HepG2 (cell line): ENCODE measurements around the gene BCL11B. TPM values are rescaled to one million over a fixed set of nuclear protein-coding genes. Genes with fewer than 3 reads are reported as not detected.

Source experiments
- ATAC-seq: fragments of 200-7000 bp; cut with Tn5 transposase; 3 replicates; pipeline ENCODE4 v1.9.1; 2020; ENCODE audit warnings: mild to moderate bottlenecking, moderate library complexity
- BruUV-seq: library from RNA; stranded (reverse); fragments of 400-500 nt; replicated peaks from 2 replicates; lab custom pipeline; 2021; lab: Mats Ljungman, UMichigan
- CTCF ChIA-PET: fragments of 300-600 bp; formaldehyde crosslinking; extraction: SDS; loops from one replicate; lab custom pipeline; 2021; ENCODE audit warnings: low total read pairs, inconsistent platforms, low intra/inter-chr PET ratio; lab: Yijun Ruan, JAX
- POLR2A ChIA-PET: fragments of 350-600 bp; sonication (Branson Sonifier 250); formaldehyde crosslinking; loops from one replicate; lab custom pipeline; 2020; ENCODE audit warnings: antibody characterized with exemption, inconsistent platforms; lab: Yijun Ruan, JAX
- DNase-seq: peaks from one replicate; pipeline ENCODE4 v3.0.0-alpha.2; 2015; ENCODE audit warnings: low spot score
- FAIRE-seq: peaks from 3 replicates; lab custom pipeline; 2011; peaks lifted over from hg19 to GRCh38; lab: Jason Lieb, UNC
- H2AFZ ChIP-seq: one replicate; pipeline ENCODE4 v1.6.1; 2011; ENCODE audit warnings: low read length, inconsistent platforms
- H3K27ac ChIP-seq: fragments of 300-600 bp; 3 replicates; pipeline ENCODE4 v1.8.0; 2011; ENCODE audit warnings: mixed run types, mild to moderate bottlenecking, mixed read lengths, low read length, inconsistent platforms; ENCODE audit not compliant: insufficient read depth; ENCODE audit errors: extremely low read length
- H3K27me3 ChIP-seq, 2 experiments: fragments of 200-600 bp in 1 of 2; 2 replicates in 1 of 2; 3 replicates in 1 of 2; pipeline versions ENCODE4 v1.6.0 to v1.8.0; 2011; ENCODE audit warnings: low read length in 2 of 2, mild to moderate bottlenecking in 2 of 2, moderate library complexity in 2 of 2, inconsistent platforms in 1 of 2; ENCODE audit not compliant: insufficient read depth in 2 of 2, control insufficient read depth in 1 of 2
- H3K36me3 ChIP-seq, 2 experiments: fragments of 200-600 bp in 1 of 2; replicated peaks in 1 of 2; 2 replicates in 1 of 2; 3 replicates in 1 of 2; pipeline versions ENCODE4 v1.5.1 to v1.8.0; 2011; ENCODE audit warnings: low read length in 2 of 2, inconsistent platforms in 1 of 2; ENCODE audit not compliant: insufficient read depth in 2 of 2, control insufficient read depth in 1 of 2
- H3K4me1 ChIP-seq: 2 replicates; pipeline ENCODE4 v1.5.1; 2012; ENCODE audit warnings: low read length, inconsistent platforms; ENCODE audit not compliant: insufficient read depth
- H3K4me2 ChIP-seq: 2 replicates; pipeline ENCODE4 v1.6.0; 2011; ENCODE audit warnings: low read depth, low read length, inconsistent platforms
- H3K4me3 ChIP-seq, 3 experiments: fragments of 200-600 bp in 1 of 3; sonication (generic), shearing (Covaris generic) in 1 of 3; replicated peaks in 1 of 3; 2 replicates each; pipeline ENCODE4 v1.5.1; 2011 to 2016; ENCODE audit warnings: low read length in 3 of 3, inconsistent platforms in 2 of 3, low read depth in 2 of 3, mild to moderate bottlenecking in 2 of 3, control low read depth in 1 of 3, mixed read lengths in 1 of 3; ENCODE audit not compliant: insufficient read depth in 1 of 3
- H3K79me2 ChIP-seq: one replicate; pipeline ENCODE4 v1.6.1; 2011; ENCODE audit warnings: low read length, inconsistent platforms; ENCODE audit not compliant: insufficient read depth
- H3K9ac ChIP-seq: 2 replicates; pipeline ENCODE4 v1.6.0; 2011; ENCODE audit warnings: mild to moderate bottlenecking, low read depth, low read length, inconsistent platforms; ENCODE audit not compliant: insufficient read depth
- H3K9me3 ChIP-seq: 2 replicates; pipeline ENCODE4 v1.5.1; 2012; ENCODE audit warnings: mild to moderate bottlenecking, low read length
- H4K20me1 ChIP-seq: 2 replicates; pipeline ENCODE4 v1.6.0; 2011; ENCODE audit warnings: inconsistent platforms, mild to moderate bottlenecking, low read length, moderate library complexity; ENCODE audit not compliant: insufficient read depth
- CHCHD3 ChIP-seq: sonication (generic); formaldehyde crosslinking; IDR thresholded peaks from 2 replicates; pipeline ENCODE4 v1.8.0; 2022; ENCODE audit warnings: mild to moderate bottlenecking, missing genetic modification reagents, moderate library complexity
- DMTF1 ChIP-seq: sonication (generic); formaldehyde crosslinking; IDR thresholded peaks from 2 replicates; pipeline ENCODE4 v1.4.0; 2020; ENCODE audit warnings: mild to moderate bottlenecking, missing genetic modification reagents
- FOXP4 ChIP-seq: sonication (generic); formaldehyde crosslinking; IDR thresholded peaks from 2 replicates; pipeline ENCODE4 v1.4.0; 2020; ENCODE audit warnings: missing genetic modification reagents
- GFI1 ChIP-seq: sonication (generic); formaldehyde crosslinking; IDR thresholded peaks from 2 replicates; pipeline ENCODE4 v1.5.0; 2020; ENCODE audit warnings: missing genetic modification reagents, mild to moderate bottlenecking, borderline replicate concordance
- HDAC6 ChIP-seq: fragments of 200-600 bp; sonication (generic); IDR thresholded peaks from 2 replicates; pipeline ENCODE4 v1.7.0; 2017; ENCODE audit warnings: mild to moderate bottlenecking, antibody characterized with exemption, low read length, low read depth
- MXD4 ChIP-seq: IDR thresholded peaks from 2 replicates; pipeline ENCODE4 v1.6.1; 2016; ENCODE audit warnings: mild to moderate bottlenecking, missing biosample characterization, missing genetic modification reagents
- NFYC ChIP-seq: IDR thresholded peaks from 2 replicates; pipeline ENCODE4 v1.6.1; 2016; ENCODE audit warnings: missing genetic modification reagents, missing compliant biosample characterization
- REL ChIP-seq: sonication (generic); formaldehyde crosslinking; conservative IDR thresholded peaks from 2 replicates; pipeline ENCODE4 v1.8.0; 2022; ENCODE audit warnings: mild to moderate bottlenecking, missing genetic modification reagents, moderate library complexity
- SOX13 ChIP-seq, 3 experiments: fragments of 450-650 bp in 1 of 3; sonication (generic) in 1 of 3; formaldehyde crosslinking in 1 of 3; IDR thresholded peaks in 2 of 3; conservative IDR thresholded peaks in 1 of 3; 2 replicates each; pipeline versions ENCODE4 v1.5.0 to v1.6.1; 2016 to 2020; ENCODE audit warnings: antibody characterized with exemption in 1 of 3, mild to moderate bottlenecking in 1 of 3, missing compliant biosample characterization in 1 of 3, missing genetic modification reagents in 1 of 3, moderate library complexity in 1 of 3
- TFAP4 ChIP-seq: sonication (generic); IDR thresholded peaks from 2 replicates; pipeline ENCODE4 v1.6.1; 2016; ENCODE audit warnings: low read depth, borderline replicate concordance
- TFDP1 ChIP-seq: IDR thresholded peaks from 2 replicates; pipeline ENCODE4 v1.6.1; 2016; ENCODE audit warnings: missing compliant biosample characterization, missing genetic modification reagents, borderline replicate concordance
- ZFY ChIP-seq: sonication (generic); formaldehyde crosslinking; IDR thresholded peaks from 2 replicates; pipeline ENCODE4 v1.4.0; 2020; ENCODE audit warnings: missing genetic modification reagents
- ZNF232 ChIP-seq: sonication (generic); formaldehyde crosslinking; IDR thresholded peaks from 2 replicates; pipeline ENCODE4 v1.4.0; 2020; ENCODE audit warnings: missing genetic modification reagents, borderline replicate concordance
- ZNF605 ChIP-seq: sonication (generic); formaldehyde crosslinking; IDR thresholded peaks from 2 replicates; pipeline ENCODE4 v1.8.0; 2022; ENCODE audit warnings: mild to moderate bottlenecking, missing genetic modification reagents
- ZNF607 ChIP-seq: sonication (generic); formaldehyde crosslinking; IDR thresholded peaks from 2 replicates; pipeline ENCODE4 v1.5.1; 2020; ENCODE audit warnings: missing genetic modification reagents, mild to moderate bottlenecking, borderline replicate concordance
- ZSCAN31 ChIP-seq: sonication (generic); formaldehyde crosslinking; IDR thresholded peaks from 2 replicates; pipeline ENCODE4 v1.5.0; 2020; ENCODE audit warnings: low read depth, mild to moderate bottlenecking, missing genetic modification reagents
- WGBS: methylation state at CpG from one replicate; pipeline ENCODE4 v1.1.6; 2017; ENCODE audit warnings: low lambda C conversion rate; 5-methylcytosine and 5-hydroxymethylcytosine counted together
- in situ Hi-C: cut with HindIII; loops from 2 replicates; pipeline ENCODE4 v1.10.0; 2017; ENCODE audit warnings: low pct_unique_long_range_greater_than_20kb; ENCODE audit not compliant: extremely low pct_ligation_motif_present
- intact Hi-C: fragments of 100-400 bp; cut with micrococcal nuclease; formaldehyde crosslinking; loops from one replicate; pipeline ENCODE4 v1.10.0; 2022; ENCODE audit not compliant: unreplicated experiment
- polyA plus RNA-seq, 8 experiments: library from polyadenylated mRNA; depleted of rRNA in 3 of 8; stranded (reverse) in 7 of 8; unstranded in 1 of 8; fragments of >200 nt; fragmentation: Illumina TruSeq in 4 of 8; extraction: Trizol in 4 of 8; gene quantifications; 2 replicates each; pipeline versions ENCODE4 v1.2.1 to v1.2.3, GENCODE V29; 2011 to 2016; ENCODE audit warnings: low read depth in 4 of 8, missing spikeins in 1 of 8, mixed read lengths in 1 of 8; ENCODE audit not compliant: insufficient read depth in 1 of 8
- total RNA-seq, 5 experiments: library from RNA; depleted of rRNA; stranded (reverse); fragments of >200 nt; fragmentation: Illumina TruSeq; extraction: Trizol; gene quantifications; 2 replicates each; pipeline ENCODE4 v1.2.3, GENCODE V29; 2016; ENCODE audit warnings: low read depth in 1 of 5

The BCL11B gene
- total and polyA plus RNA-seq, 2 of the 13 experiments (the other 11 are each of a cell fraction or from before 2014, with no cell fraction given) = not detected

- H3K4me1 ChIP-seq = peaks cover 94% of the 10 kb centered on the region
- peak overlapping the region; percentile 66 for H3K4me2 ChIP-seq
- no peaks in the 10 kb centered on the region for H3K36me3 ChIP-seq
- ATAC-seq (0 out of 3 replicates have a peak, but pooled peaks have one; percentile 4), DNase-seq (peak; percentile 29), FAIRE-seq (no peak)
- in situ Hi-C loops (no loop called here), intact Hi-C loops (loop anchor here (5.0 kb wide), 1 partner anchor 46 kb away; the partner anchor contains the start of gene BCL11B)
- no peaks in the 10 kb centered on the region for H4K20me1 ChIP-seq
- H3K27me3 ChIP-seq = no peaks in the 10 kb centered on the region
- no peak overlapping the region for H3K4me3 ChIP-seq
- 56% methylated on average over 7 of the region's 13 CpGs for WGBS
- ChIA-PET CTCF (no interaction called here), POLR2A (no interaction called here)
- no TSS peak for BruUV-seq
- peak overlapping the region; percentile 70 for H3K27ac ChIP-seq
- no peaks in the 10 kb centered on the region for H3K9me3 ChIP-seq
- H3K9ac ChIP-seq = no peak overlapping the region
- H2AFZ ChIP-seq = no peak overlapping the region
- no peaks in the 10 kb centered on the region for H3K79me2 ChIP-seq
- TF ChIP-seq ZFY (CRISPR knock-in tag) = 0 out of 2 replicates have a peak, but pooled peaks have one; percentile 12
- peak; percentile 59; the same call in 1 of the 2 replicates for TF ChIP-seq TFAP4
- no peak for TF ChIP-seq ZSCAN31
- TF ChIP-seq CHCHD3 = no peak
- TF ChIP-seq NFYC = no peak
- no peak for TF ChIP-seq GFI1 (CRISPR knock-in tag)
- no peak for TF ChIP-seq TFDP1 (CRISPR knock-in tag)
- TF ChIP-seq ZNF232 (CRISPR knock-in tag) = no peak
- TF ChIP-seq MXD4 (CRISPR knock-in tag) = no peak
- no peak for TF ChIP-seq ZNF605
- no peak for TF ChIP-seq SOX13 (IDR thresholded peaks at IDR 0.05)
- peak in 1 of 2 experiments; percentile 29; a peak in 1 of 4 replicates for TF ChIP-seq SOX13 (CRISPR knock-in tag; conservative IDR thresholded peaks at IDR 0.05 in 1 of 2, IDR thresholded peaks at IDR 0.05 in 1 of 2)
- no peak for TF ChIP-seq HDAC6
- no peak for TF ChIP-seq DMTF1 (CRISPR knock-in tag)
- TF ChIP-seq REL (CRISPR knock-in tag) = no peak
- no peak for TF ChIP-seq ZNF607
- no peak for TF ChIP-seq FOXP4 (CRISPR knock-in tag)
These were observed 46.3 kb upstream of the BCL11B start for GRCh38 chr14:99318091-99318958.
